Activated CD4-positive, alpha-beta T cell treated with anti-CD3 and anti-CD28 coated beads for 36 hours (primary cell): ENCODE results near the gene IGF2R. TPM values are rescaled to one million over a fixed set of nuclear protein-coding genes. Genes with fewer than 3 reads are reported as not detected.
"Not testable (repeated sequence)": the region's sequence is repeated elsewhere in the genome, so short reads cannot be mapped to it uniquely, and the experiment has no call there.

Experiments used
- ATAC-seq: fragments of 200-7000 bp; cut with Tn5 transposase; one replicate; pipeline ENCODE4 v1.10.0; 2021; ENCODE audit warnings: mild to moderate bottlenecking, moderate library complexity
- CTCF ChIA-PET: fragments of 350-600 bp; sonication (Branson Sonifier 250); formaldehyde crosslinking; loops from one replicate; lab custom pipeline; 2021; ENCODE audit warnings: antibody characterized with exemption; lab: Charles Lee
- POLR2A ChIA-PET: fragments of 350-600 bp; sonication (Branson Sonifier 250); formaldehyde crosslinking; loops from one replicate; lab custom pipeline; 2021; ENCODE audit warnings: antibody characterized with exemption, inconsistent platforms; lab: Charles Lee
- DNase-seq: peaks from one replicate; pipeline ENCODE4 v3.0.0-alpha.2; 2020
- H3K27ac Mint-ChIP-seq: one replicate; pipeline ENCODE4 v1.8.0; 2021; ENCODE audit warnings: mixed read lengths
- H3K27me3 Mint-ChIP-seq: one replicate; pipeline ENCODE4 v1.8.0; 2021; ENCODE audit warnings: mixed read lengths
- H3K36me3 Mint-ChIP-seq: one replicate; pipeline ENCODE4 v1.8.0; 2021; ENCODE audit warnings: low read depth, mixed read lengths
- H3K4me1 Mint-ChIP-seq: one replicate; pipeline ENCODE4 v1.8.0; 2021; ENCODE audit warnings: mixed read lengths
- H3K4me3 Mint-ChIP-seq: one replicate; pipeline ENCODE4 v1.8.0; 2021; ENCODE audit warnings: mild to moderate bottlenecking, moderate library complexity, mixed read lengths
- H3K9me3 Mint-ChIP-seq: one replicate; pipeline ENCODE4 v1.8.0; 2021; ENCODE audit warnings: low read depth, mixed read lengths
- intact Hi-C, 2 experiments: fragments of 100-400 bp; cut with DNase I in 1 of 2; cut with micrococcal nuclease in 1 of 2; formaldehyde crosslinking; loops; one replicate each; pipeline versions ENCODE4 v1.14.2 to v1.15.1; 2022 to 2024; cut with DNase I, micrococcal nuclease
- total RNA-seq, 2 experiments: library from RNA; stranded (reverse); gene quantifications; one replicate each; pipeline ENCODE4 v1.2.3, GENCODE V29; 2021

IGF2R gene
- total RNA-seq, 2 experiments from 2014 or later: 55.6 to 65.6 TPM

DNA sequence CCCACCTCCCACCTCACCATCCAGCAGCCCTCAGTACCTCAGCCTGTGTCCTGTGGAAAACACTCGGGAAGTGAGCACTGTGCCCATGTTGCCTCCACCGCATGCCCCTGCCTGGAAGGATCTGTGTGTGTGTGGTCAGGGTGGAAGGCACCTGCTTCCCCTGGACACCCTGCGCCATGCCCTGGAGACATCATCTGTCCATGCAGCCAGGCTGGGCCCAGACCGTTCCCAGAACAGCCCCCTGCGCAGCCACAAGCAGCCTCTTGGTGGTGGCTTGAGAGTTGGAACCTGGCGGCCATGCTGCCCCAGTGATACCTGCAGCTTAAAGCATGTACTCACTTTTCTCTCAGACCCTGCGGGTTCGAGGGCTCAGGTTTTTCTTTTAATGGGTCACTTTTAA, 117.9 kb downstream of the IGF2R start:
- H3K27me3 Mint-ChIP-seq: no peaks in the 10 kb centered on the region
- no peak for ATAC-seq
- no peak overlapping the region for H3K4me3 Mint-ChIP-seq
- peaks cover 59% of the 10 kb centered on the region for H3K36me3 Mint-ChIP-seq
- intact Hi-C loops: loop anchor here in 1 of 2 experiments (5.0 kb wide), 1 partner anchor 371 kb away; no protein-coding TSS in a partner anchor
- peaks cover 4% of the 10 kb centered on the region for H3K4me1 Mint-ChIP-seq
- no peak for DNase-seq
- no peaks in the 10 kb centered on the region for H3K9me3 Mint-ChIP-seq
- H3K27ac Mint-ChIP-seq: no peak overlapping the region
- POLR2A ChIA-PET: interaction anchor here (0.6 kb wide), 1 partner anchor 366 kb away, joined by 4 read pairs; no protein-coding TSS in a partner anchor
- CTCF ChIA-PET: interaction anchor here (0.6 to 1.2 kb wide), 4 partner anchors 28 to 235 kb away, joined by 3 read pairs; no protein-coding TSS in a partner anchor

DNA sequence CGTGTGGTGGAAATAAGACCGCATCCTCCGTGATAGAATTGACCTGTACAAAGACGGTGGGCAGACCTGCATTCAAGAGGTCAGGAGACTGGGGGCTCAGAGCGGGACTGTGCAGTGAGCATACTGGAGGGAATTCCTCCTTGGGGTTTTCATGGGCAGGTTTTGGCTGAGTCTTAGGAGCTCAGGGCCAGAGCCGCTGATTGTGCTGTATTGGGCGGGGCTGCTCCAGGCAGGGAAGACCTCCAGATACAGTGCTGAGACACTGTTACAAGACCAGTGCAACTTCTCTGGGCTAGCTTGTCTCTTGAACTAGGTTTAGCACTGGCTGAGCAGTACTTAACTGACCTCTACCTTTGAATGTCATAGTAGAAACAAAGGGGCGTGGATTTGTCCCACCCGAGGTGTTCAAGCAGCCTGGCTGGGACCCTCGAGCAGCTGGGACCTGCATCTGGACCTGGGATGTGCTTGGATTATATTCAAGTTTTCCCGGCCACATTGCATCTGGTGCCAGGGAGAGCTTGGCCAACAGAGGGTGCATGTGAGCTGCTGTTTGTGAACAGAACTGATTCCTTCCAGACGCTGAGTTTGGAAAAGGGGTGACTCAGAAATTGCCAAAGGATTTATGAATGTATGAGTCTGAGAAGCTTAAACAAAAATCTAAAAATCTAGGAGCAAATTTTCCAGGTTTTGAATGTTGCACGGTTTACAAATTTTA, 119.3 kb downstream of the IGF2R start:
- Mint-ChIP-seq H3K9me3 (no peaks in the 10 kb centered on the region), H3K4me1 (peaks cover 4% of the 10 kb centered on the region), H3K36me3 (peaks cover 56% of the 10 kb centered on the region), H3K27ac (no peak overlapping the region), H3K4me3 (no peak overlapping the region), H3K27me3 (no peaks in the 10 kb centered on the region)
- CTCF ChIA-PET: interaction anchor here (0.6 to 2.0 kb wide), 10 partner anchors 11 to 445 kb away, joined by 3 to 5 read pairs (median 4); no protein-coding TSS in a partner anchor
- POLR2A ChIA-PET: interaction anchor here (0.7 kb wide), 1 partner anchor 25 kb away, joined by 3 read pairs; no protein-coding TSS in a partner anchor
- ATAC-seq (no peak), DNase-seq (peak; percentile 17)
- intact Hi-C loops: loop anchor here in 1 of 2 experiments (5.0 kb wide), 1 partner anchor 369 kb away; no protein-coding TSS in a partner anchor

DNA sequence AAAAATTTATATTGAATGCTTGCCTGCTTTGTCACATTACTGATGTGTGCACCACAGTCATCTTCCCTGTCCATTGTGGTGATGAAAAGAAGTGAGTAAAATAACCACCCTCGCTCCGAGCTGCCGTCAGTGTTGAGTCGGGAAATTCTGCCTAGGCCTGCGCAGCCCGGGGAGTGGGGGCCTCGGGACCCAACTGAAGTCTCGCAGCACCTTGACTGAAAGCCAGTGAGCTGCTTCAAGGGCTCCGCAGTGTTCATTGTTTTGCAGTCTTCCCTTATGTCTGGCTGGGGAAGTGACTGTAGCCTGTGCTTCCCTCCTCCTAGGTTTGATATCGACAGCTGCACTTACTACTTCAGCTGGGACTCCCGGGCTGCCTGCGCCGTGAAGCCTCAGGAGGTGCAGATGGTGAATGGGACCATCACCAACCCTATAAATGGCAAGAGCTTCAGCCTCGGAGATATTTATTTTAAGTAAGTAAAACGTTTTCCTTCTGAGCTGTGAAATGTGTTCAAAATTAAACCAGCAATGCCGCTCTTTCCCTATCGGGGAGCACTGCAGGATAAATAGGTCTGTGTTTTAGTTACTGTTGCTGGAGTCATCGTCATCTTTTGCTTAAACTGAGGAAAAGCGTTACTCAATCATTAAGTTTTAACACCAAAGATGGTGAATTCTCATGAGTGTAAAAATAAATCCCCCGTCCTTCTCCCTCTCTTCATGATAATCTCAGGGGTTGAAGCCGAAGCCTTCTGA, 120.1 kb downstream of the IGF2R start:
- ChIA-PET POLR2A (interaction anchor here (0.7 kb wide), 1 partner anchor 26 kb away, joined by 3 read pairs; no protein-coding TSS in a partner anchor), CTCF (interaction anchor here (0.7 to 2.0 kb wide), 7 partner anchors 10 to 445 kb away, joined by 3 to 5 read pairs (median 4); no protein-coding TSS in a partner anchor)
- no peak for ATAC-seq
- Mint-ChIP-seq H3K36me3 (peaks cover 56% of the 10 kb centered on the region), H3K4me1 (peaks cover 4% of the 10 kb centered on the region), H3K9me3 (no peaks in the 10 kb centered on the region), H3K27ac (no peak overlapping the region), H3K27me3 (no peaks in the 10 kb centered on the region), H3K4me3 (no peak overlapping the region)
- no peak for DNase-seq
- intact Hi-C loops: loop anchor here in 1 of 2 experiments (5.0 kb wide), 1 partner anchor 368 kb away; no protein-coding TSS in a partner anchor

- ATAC-seq (no peak), DNase-seq (no peak)
- Mint-ChIP-seq H3K4me1 (peaks cover 4% of the 10 kb centered on the region), H3K9me3 (no peaks in the 10 kb centered on the region), H3K36me3 (peaks cover 56% of the 10 kb centered on the region), H3K27ac (no peak overlapping the region), H3K27me3 (no peaks in the 10 kb centered on the region), H3K4me3 (no peak overlapping the region)
- POLR2A ChIA-PET: no interaction called here
- CTCF ChIA-PET: interaction anchor here (0.7 to 2.0 kb wide), 4 partner anchors 11 to 444 kb away, joined by 3 to 4 read pairs (median 4); no protein-coding TSS in a partner anchor
- intact Hi-C loops: loop anchor here in 1 of 2 experiments (5.0 kb wide), 1 partner anchor 368 kb away; no protein-coding TSS in a partner anchor
Measured at GRCh38 chr6:160089534-160089897, 120.6 kb downstream of the IGF2R start.

DNA sequence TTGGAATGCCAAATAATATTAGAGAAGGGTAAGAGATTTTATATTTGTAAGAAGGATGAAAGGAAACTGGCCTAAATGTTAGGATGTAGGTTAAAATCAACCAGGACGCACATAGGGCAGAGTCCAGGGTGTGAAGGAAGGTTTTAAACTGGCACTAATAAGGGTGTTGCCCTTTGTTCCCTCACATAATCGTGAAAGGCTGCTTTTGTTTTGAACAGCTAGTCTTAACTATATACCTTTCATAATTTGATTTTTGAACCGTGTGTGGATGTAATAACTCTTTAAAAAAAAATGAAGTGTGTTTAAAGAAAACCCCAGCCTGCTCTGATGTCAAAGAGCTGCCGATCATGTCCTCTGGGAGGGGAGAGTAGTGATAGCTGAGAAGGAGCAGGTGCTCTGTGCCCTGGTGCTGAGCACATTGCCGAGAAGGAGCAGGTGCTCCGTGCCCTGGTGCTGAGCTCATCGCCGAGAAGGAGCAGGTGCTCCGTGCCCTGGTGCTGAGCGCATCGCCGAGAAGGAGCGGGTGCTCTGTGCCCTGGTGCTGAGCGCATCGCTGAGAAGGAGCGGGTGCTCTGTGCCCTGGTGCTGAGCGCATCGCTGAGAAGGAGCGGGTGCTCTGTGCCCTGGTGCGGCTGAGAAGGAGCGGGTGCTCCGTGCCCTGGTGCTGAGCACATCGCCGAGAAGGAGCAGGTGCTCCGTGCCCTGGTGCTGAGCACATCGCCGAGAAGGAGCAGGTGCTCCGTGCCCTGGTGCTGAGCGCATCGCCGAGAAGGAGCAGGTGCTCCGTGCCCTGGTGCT, 121.8 kb downstream of the IGF2R start:
- H3K4me3 Mint-ChIP-seq, ATAC-seq, H3K9me3 Mint-ChIP-seq, H3K4me1 Mint-ChIP-seq, DNase-seq, POLR2A ChIA-PET, H3K27ac Mint-ChIP-seq, intact Hi-C loops, H3K27me3 Mint-ChIP-seq: not testable (repeated sequence)
- peaks cover 53% of the 10 kb centered on the region for H3K36me3 Mint-ChIP-seq
- CTCF ChIA-PET: interaction anchor here (1.4 kb wide), 1 partner anchor 9 kb away, joined by 3 read pairs; no protein-coding TSS in a partner anchor

- H3K9me3 Mint-ChIP-seq, DNase-seq, ATAC-seq, H3K27ac Mint-ChIP-seq, POLR2A ChIA-PET, intact Hi-C loops, H3K4me3 Mint-ChIP-seq, H3K4me1 Mint-ChIP-seq, H3K27me3 Mint-ChIP-seq: not testable (repeated sequence)
- peaks cover 55% of the 10 kb centered on the region for H3K36me3 Mint-ChIP-seq
- CTCF ChIA-PET: interaction anchor here (0.6 kb wide), 1 partner anchor 832 kb away, joined by 3 read pairs; no protein-coding TSS in a partner anchor
Measured at GRCh38 chr6:160092176-160092575, 123.3 kb downstream of the IGF2R start.

- DNase-seq (no peak), ATAC-seq (no peak)
- ChIA-PET CTCF (interaction anchor here (0.6 kb wide), 1 partner anchor 833 kb away, joined by 3 read pairs; no protein-coding TSS in a partner anchor), POLR2A (no interaction called here)
- intact Hi-C loops: no loop called here
- Mint-ChIP-seq H3K9me3 (no peaks in the 10 kb centered on the region), H3K27me3 (no peaks in the 10 kb centered on the region), H3K27ac (no peak overlapping the region), H3K4me1 (no peaks in the 10 kb centered on the region), H3K36me3 (peaks cover 59% of the 10 kb centered on the region), H3K4me3 (no peak overlapping the region)
Measured at GRCh38 chr6:160092602-160093001, 123.7 kb downstream of the IGF2R start.

DNA sequence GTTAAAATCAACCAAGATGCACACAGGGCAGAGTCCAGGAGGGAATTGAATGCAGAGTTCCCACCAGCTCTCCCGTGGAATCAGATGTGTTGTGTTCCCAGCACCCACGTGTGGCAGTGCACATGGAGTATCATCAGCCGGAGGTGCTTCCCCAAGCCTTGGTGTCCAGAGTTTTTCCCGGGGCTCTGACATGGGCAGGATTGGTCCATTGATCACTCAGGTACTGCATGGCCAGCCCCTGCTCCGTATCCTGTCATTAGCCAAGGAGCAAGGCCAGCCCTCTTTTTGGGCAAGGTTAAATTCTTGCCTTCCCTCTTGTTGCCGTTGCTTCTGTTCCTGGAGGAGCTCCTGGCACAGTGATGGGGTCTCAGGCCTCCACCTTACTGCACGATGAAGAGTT, 124.2 kb downstream of the IGF2R start:
- no peak for ATAC-seq
- Mint-ChIP-seq H3K4me3 (no peak overlapping the region), H3K27ac (no peak overlapping the region), H3K36me3 (peaks cover 61% of the 10 kb centered on the region), H3K27me3 (no peaks in the 10 kb centered on the region), H3K9me3 (no peaks in the 10 kb centered on the region), H3K4me1 (no peaks in the 10 kb centered on the region)
- CTCF ChIA-PET: interaction anchor here (0.5 to 0.6 kb wide), 2 partner anchors 191 to 833 kb away, joined by 3 to 4 read pairs; no protein-coding TSS in a partner anchor
- no peak for DNase-seq
- intact Hi-C loops: no loop called here
- POLR2A ChIA-PET: no interaction called here

GRCh38 chr6:160093946-160094345, 125.1 kb downstream of the IGF2R start:
- ChIA-PET POLR2A (no interaction called here), CTCF (no interaction called here)
- no peak overlapping the region for H3K27ac Mint-ChIP-seq
- peaks cover 64% of the 10 kb centered on the region for H3K36me3 Mint-ChIP-seq
- H3K9me3 Mint-ChIP-seq: no peaks in the 10 kb centered on the region
- DNase-seq (no peak), ATAC-seq (no peak)
- H3K4me1 Mint-ChIP-seq: peaks cover 2% of the 10 kb centered on the region
- H3K27me3 Mint-ChIP-seq: no peaks in the 10 kb centered on the region
- H3K4me3 Mint-ChIP-seq: no peak overlapping the region
- intact Hi-C loops: no loop called here

GRCh38 chr6:160095146-160095845, 126.4 kb downstream of the IGF2R start:
- Mint-ChIP-seq H3K4me1 (peaks cover 6% of the 10 kb centered on the region), H3K27ac (no peak overlapping the region), H3K9me3 (no peaks in the 10 kb centered on the region), H3K4me3 (no peak overlapping the region), H3K36me3 (peaks cover 51% of the 10 kb centered on the region), H3K27me3 (no peaks in the 10 kb centered on the region)
- DNase-seq (no peak), ATAC-seq (no peak)
- ChIA-PET POLR2A (no interaction called here), CTCF (interaction anchor here (0.6 kb wide), 1 partner anchor 12 kb away, joined by 3 read pairs; no protein-coding TSS in a partner anchor)
- intact Hi-C loops: no loop called here
